ENCODE measurements around the gene DEPDC1.
A peak's percentile ranks its signal among the peaks of the same experiment; 100 is the strongest.
"Not testable (repeated sequence)": the region's sequence is repeated elsewhere in the genome, so short reads cannot be mapped to it uniquely, and the experiment has no call there.

The DEPDC1 gene, protein sequence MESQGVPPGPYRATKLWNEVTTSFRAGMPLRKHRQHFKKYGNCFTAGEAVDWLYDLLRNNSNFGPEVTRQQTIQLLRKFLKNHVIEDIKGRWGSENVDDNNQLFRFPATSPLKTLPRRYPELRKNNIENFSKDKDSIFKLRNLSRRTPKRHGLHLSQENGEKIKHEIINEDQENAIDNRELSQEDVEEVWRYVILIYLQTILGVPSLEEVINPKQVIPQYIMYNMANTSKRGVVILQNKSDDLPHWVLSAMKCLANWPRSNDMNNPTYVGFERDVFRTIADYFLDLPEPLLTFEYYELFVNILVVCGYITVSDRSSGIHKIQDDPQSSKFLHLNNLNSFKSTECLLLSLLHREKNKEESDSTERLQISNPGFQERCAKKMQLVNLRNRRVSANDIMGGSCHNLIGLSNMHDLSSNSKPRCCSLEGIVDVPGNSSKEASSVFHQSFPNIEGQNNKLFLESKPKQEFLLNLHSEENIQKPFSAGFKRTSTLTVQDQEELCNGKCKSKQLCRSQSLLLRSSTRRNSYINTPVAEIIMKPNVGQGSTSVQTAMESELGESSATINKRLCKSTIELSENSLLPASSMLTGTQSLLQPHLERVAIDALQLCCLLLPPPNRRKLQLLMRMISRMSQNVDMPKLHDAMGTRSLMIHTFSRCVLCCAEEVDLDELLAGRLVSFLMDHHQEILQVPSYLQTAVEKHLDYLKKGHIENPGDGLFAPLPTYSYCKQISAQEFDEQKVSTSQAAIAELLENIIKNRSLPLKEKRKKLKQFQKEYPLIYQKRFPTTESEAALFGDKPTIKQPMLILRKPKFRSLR

DNA sequence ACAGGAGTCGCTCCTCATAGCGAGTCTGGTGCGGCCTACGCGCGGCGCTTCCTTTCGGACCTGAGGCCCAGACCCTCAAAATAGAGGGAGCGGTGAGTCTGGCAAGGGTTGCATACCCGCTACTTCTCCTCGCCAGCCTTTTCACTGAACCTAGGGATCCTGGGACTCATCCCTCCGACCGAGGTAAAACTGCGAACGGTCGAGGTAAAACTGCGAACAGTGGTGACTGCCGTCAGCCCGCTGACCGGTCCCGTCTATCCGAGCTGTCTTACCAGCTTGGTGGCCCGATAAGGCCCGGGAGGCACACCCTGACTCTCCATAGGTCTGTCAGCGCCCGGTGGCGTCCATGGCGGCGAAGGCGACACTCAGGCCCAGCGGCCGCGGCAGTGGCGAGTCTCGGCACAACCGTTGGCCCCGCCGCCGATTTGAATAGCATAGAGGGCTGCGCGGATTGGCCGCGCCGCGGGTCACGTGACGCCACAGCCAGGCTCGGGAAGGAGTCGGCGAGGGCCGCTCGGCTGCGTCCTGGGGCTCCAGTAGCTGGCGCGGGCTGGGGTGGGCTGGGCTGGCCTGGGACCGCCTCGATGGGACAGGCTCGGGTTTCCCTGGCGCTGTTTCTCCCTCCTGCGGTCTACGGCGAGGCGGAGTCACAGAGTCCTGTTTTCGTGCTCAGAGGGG is at the start of gene DEPDC1:
Gene DEPDC1 (minus strand): TSS at position 403 of the 678 bp plus-strand sequence. CDS start 83 bp downstream, at position 320.
- DNase-seq = peak; percentile 82

DNA sequence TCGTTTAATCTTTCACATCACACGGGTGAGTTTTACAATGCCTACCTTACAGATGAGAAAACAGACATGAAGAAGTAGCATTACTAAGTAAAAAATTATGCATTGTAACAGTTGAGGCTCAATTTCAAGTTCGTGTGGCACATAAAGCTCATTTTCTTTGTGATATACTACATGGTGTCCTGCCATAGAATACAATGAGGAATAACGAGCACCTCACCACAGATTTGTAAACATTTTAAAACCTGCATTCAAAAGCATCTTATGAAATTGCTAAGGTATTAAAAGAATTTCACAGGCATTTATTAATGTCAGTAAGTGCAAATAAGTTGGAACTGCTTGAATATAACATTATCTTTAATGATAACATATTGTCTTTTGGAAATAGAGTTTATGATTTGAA is 47.8 kb upstream of the DEPDC1 start:
- no peak for DNase-seq

DNA sequence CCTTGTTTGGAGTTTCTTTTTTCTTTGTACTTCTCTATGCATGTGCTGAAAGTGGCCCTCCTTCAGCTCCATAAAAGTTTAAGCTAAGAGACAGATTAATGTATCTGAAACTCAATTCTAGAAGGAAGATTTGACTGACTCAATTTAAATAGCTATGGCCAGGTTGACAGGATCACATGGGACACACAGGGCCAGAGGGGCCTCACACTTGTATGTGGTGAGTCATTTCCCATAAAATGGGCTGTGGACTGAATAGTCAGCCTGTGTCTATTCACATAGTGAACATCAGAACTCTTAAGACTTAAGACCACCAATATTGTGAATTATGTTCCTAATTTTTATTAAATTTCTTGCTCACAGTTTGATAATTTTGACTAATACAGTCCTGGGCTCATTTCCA is 45.7 kb upstream of the DEPDC1 start:
- no peak for DNase-seq

DNA sequence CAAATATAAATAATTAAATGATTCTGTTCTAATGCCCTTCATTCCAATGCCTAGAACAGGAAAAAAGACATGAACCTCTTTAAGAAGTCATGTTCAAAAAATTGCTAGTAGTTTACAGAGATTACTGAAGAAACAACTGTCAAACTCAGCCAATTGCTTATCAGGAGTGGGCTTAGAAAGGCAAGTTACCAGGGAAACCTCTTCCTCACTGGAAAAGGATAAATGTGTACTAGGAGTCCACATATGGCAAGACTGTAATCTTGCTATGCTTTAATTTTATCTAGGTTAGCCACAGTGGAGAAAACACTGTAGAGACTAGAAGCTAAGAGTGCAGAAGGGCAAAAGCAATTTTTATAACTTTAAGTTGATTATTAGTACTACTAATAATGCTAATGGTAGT is 42.1 kb upstream of the DEPDC1 start:
- no peak for DNase-seq

DNA sequence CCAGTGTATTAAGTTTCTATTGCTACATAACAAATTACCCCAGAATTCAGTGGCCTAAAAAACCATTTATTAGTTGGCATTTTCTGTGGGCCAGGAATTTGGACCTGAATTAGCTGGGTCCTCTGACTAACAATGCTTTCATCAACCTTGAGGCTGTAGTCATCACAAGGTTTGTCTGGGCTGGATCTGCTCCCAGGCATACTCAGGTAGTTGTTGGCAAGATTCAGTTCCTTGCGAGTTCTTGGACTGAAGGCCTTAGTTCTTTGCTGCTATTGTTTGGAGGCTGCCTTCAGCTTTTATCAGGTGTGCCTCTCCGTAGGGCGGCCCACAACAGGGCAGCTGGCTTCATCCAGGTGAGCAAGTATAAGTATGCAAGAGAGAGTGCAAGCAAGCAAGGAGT is 31.4 kb upstream of the DEPDC1 start:
- DNase-seq = no peak

DNA sequence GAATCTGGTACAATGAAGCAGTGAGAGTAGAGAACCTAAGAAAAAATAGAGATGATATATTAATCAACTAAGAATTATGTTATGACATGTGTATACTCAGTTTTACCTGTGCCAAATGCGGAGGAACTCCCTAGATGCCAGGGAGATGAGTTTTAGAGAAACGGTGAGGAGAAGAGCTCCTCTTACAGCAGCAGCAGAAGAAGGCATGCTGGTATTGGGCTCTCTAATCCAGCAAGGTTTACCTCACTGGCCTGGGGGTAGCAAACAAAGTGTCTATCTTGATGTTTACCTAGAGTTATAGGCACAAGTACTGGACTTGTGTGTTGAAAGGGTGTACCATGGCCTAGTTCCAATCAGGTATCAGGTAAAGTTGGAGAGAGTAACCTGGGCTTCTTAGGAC is 28.9 kb upstream of the DEPDC1 start:
- DNase-seq = no peak

DNA sequence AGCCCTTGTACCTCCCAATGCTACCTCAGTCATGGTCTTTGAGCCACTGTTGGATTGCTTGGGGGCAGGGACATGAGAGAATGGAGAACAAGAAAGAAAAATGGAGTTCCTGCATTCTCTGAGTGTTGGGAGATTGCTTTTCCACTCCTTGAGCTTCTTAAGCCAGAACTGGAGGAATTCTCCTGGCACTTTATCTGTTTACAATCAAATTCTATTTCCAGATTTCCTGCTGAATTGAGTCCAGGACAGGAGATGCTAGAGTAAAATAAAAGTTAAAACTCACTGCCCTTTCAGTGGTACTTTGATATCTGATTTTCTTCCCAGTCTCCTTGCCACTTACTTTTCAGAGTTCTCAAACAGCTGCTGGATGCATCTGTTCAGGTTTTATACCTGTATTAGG is 24.4 kb upstream of the DEPDC1 start:
- DNase-seq = no peak

DNA sequence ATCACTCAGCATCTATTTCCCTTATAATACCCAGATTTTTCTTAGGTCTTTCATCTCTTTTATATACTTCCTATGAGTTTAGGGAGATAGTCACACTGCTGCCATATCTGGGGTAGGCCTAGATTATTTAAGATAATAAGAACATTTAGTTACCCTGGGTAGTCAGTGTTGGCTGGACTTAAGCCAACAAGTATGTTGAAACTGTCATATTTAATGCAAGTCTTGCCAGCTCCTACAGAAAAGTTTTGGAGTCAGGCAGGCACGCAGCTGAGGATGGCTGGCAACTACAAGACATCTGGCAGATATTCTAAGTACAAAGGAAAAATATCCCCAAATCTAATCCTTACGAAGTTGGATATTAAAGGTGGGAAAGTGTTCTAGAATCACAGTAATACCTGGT is 19.2 kb upstream of the DEPDC1 start:
- no peak for DNase-seq

DNA sequence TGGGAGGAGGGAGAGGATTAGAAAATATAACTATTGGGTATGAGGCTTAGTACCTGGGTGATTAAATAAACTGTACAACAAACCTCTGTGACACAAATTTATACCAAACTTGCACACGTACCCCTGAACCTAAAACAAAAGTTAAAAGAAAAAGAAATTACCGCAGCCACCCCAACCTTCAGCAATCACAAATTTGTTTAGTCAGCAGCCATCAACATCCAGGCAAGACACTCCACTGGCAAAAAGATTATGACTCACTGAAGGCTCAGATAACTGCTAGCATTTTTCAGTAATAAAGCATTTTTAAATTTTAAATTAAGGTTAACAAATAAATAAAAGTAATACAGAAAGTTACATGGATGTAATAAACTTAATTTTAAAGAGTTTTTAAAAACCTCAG is 14.4 kb upstream of the DEPDC1 start:
- no peak for DNase-seq

DNA sequence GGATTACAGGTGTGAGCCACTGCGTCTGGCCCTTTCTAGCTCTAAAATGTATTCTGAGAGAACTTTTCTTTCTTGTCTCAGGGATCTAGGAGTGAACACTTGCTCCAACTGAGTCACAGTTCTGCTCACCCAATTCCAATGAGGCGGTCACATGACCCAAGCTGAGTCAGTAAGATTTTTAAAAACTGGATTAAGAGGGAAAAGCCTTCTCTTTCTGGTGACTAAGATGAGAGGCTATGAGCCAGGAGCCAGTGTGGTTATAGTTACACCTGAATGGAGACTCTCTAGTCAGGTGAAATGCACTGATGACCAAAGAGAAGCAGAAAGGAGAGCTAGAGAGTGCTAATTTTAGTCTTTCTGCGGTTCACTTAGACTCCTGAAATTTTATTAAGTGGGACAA is 9.5 kb upstream of the DEPDC1 start:
- no peak for DNase-seq

DNA sequence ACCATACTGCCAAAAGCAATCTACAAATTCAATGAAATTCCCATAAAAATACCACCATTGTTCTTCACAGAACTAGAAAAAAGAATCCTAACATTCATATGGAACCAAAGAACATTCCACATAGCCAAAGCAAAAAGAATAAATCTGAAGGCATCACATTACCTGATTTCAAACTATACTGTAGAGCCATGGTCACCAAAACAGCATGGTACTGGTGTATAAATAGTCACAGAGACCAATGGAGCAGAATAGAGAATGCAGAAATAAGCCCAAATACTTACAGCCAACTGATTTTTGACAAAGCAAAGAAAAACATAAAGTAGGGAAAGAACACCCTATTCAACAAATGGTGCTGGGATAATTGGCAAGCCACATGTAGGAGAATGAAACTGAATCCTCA is 6.2 kb upstream of the DEPDC1 start:
- DNase-seq = no peak

DNA sequence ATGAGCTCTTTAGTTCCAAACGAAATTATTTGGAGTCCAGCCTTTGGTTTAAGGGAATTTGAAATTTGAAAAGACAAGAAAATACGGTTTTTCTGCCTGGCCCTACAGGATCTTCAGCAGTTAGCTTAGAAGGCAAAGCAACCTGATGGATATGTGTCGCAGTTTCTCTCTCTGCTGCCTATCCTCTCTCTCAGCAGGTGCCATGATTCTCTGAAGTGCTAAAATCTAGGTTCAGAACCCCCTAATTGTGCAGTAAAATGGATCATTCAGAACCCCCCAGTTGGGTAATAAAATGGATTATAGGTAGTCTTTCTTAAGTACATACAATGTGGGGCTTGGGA is 446 bp upstream of the DEPDC1 start:
- no peak for DNase-seq

DNA sequence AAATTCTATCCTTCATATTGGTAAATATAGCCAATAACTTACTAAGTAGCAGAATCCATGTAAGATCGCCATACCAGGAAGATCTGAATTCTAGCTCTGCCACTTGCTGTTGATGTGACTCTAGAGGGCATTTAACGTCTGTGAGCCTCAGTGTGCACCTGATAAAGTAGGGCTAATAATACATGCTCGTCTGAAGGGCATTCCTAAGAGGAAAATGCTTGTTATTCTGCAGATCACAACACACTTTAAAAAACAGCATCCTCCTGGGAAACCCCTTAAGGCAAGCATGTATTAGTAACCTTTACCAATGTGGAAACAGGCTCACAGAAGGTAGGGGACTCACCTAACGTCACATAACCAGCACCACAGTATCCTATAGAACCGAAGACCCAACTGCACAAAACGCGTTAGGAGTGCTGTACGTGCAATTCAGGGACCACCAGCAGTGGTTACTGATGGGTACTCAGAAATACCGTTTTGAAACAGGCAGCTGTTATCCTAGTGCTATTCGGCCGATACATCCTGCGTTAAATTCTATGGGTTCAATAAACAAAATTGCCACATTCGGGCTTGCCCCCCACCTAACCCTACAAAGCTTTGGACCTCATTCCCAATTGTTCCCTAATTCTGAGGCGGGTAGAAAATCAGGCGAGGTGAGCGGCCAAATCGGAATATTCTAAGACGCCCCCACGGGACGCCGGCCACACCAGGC is 758 bp downstream of the DEPDC1 start:
- no peak for DNase-seq

DNA sequence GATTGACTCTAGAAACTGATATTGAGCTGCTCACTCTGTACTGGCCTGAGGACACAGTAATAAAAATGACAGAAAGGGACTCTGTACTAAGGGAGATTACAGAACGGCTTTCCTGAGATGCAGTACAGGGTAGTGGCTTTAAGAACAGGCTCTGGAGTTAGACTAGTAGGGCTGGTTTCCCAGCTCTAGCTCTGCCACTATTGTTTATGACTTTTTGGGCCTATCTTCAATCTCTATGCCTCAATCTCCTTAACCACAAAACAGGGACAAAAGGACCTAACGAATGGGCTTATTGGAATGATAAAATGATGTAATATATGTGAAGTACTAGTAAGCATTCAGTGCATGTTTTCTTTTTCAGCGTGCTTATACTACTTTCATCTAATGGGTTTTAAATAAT is 1.4 kb downstream of the DEPDC1 start:
- no peak for DNase-seq

DNA sequence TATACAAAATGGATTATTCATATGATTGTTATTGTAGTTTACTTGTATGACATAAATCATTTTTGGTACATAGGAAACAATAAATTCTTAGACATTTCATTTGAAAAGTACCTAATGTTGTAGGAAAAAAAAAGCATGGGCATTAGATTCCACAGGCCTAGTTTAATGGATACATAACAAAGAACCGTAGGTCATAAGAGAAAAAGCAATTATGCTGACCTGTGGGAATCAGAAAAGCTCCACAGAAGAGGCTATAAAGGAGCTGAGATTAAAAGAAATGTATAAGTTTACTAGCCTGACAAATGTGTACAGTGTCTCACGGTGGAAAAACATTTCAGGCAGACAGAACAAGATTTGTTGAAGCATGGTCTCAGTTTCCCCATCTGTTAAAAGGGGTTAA is 3.7 kb downstream of the DEPDC1 start:
- DNase-seq = no peak

DNA sequence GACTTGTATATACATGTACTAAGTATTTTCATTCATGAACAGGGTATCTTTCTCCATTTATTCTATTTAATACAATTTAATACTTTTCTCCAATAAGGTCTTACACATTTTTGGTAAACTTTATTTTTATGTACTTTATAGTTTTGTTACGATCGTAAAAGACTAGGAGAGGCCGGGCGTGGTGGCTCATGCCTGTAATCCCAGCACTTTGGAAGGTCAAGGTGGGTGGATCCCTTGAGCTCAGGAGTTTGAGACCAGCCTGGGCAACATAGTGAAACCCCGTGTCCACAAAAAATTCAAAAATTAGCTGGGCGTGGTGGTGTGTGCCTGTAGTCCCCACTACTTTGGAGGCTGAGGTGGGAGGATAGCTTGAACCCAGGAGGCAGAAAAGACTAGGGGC is 4.6 kb downstream of the DEPDC1 start:
- not testable (repeated sequence) for DNase-seq

DNA sequence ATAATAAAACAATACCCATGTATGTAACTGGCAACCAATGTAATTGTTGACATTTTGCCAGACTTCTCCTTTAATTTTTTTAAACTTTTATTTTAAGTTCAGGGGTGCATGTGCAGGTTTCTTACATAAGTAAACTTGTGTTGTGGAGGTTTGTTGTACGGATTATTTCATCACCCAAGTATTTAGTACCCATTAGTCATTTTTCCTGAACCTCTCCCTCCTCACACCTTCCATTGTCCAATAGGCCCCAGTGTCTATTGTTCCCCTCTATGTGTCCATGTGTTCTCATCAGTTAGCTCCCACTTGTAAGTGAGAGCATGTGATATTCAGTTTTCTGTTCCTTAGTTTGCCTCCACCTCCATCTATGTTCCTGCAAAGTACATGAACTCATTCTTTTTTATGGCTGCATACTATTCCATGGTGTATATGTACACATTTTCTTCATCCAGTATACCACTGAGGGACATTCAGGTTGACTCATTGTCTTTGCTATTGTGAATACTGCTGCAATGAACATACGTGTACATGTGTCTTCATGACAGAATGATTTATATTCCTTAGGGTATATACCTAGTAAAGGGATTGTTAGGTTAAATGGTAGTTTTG is 6.7 kb downstream of the DEPDC1 start:
- no peak for DNase-seq

DNA sequence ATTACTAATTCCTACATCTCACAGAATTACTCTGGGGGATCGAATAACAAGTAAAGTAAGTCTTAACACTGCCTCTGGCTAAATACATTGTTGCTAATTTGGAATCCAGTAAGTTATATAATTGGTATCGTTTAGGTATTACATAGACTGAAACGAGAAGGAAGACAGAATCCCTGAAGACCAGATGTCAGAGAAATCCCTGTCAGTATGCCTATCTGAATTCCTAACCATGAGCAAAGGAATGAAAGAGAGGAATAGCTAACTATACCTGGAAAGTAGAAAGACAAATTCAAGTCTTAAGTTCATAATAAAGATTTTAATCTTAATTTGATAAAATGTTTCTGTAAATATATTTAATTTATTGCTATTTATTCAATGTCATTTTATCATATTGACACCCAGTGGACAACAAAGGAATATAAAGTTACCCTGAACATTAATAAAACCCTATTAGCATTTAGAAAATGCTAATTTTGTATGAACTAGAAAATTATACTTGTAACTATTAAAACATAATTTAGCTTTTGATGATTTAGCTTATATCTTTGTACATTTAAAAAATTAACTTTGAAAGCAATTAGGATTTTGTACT is 11.4 kb downstream of the DEPDC1 start:
- DNase-seq = no peak

DNA sequence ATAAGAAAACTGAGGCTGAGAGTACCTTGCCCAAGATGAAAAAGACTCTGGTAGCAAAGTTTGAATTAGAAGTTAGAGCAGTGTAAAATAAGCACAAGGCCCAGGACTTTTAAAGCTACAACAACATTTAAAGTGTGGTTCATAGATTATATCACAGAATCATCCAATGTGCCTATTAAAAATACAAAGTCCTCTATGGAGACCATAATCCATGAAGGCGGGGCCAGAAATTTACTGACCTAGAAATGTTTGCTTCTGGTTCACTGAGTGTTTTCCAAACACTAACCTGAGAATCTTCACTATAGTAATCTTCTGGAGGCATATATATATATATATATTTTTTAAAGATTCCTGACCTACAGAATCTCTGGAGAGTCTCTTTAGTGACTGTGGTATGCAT is 12.3 kb downstream of the DEPDC1 start:
- DNase-seq = no peak

DNA sequence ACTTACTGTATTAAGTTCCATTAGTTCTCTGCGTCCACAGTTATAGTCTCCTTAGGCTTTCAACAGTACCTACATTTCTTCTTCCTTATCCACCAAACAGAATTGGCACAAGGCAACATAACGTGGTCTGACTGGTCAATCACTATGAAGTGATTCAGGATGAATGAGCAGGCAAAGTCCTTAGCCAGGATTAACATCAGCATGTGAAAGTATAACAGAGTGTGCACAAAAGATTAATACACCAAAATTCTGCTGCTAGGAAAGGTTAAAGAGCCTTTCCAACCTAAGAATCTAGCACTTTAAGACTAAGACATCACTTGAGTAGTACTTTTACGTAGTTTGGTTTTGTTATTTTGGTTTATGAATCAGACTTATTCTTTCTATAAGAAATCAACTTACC is 15.8 kb downstream of the DEPDC1 start:
- DNase-seq = no peak

DNA sequence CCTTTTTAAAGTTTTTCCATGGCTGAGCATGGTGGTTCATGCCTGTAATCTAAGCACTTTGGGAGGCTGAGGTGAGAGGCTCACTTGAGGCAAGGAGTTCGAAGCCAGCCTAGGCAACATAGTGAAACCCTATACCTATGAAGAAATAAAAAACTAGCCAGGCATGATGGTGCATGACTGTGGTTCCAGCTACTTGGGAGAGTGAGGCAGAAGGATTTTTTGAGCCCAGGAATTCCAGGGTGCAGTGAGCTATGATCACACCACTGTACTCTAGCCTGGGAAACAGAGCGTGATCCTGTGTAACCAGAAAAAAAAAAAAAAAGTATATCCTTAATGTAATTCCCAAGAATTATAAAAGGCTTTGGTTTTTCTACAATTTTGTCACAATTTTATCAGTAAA is 17.4 kb downstream of the DEPDC1 start:
- DNase-seq = no peak

DNA sequence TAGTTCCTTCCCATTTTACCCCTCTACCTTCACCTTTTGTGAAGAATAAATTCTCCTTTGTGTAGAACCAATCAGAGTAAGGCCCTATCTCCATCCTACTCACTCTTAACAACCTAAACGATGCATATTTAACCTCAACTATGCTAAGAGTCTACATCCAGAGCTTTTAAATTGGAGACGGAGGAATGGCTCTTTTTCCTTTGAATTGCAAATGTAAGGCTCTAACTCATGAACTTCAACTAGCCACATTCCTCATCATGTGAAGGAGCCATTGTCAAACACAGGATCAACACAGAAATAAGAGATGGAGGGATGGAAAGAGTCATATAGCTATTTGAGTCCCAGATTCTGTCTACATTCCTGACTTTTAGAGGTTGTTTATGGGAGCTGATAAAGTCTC is 18.2 kb downstream of the DEPDC1 start:
- DNase-seq = no peak
